ENCODE results near the gene ISOC2. TPM values are rescaled to one million over a fixed set of nuclear protein-coding genes. Genes with fewer than 3 reads are reported as not detected.
A peak's percentile ranks its signal among the peaks of the same experiment; 100 is the strongest.

ISOC2 gene
- total and polyA plus RNA-seq, 9 of the 15 experiments (the other 6 are each of a cell fraction or from before 2014, with no cell fraction given): 1.2 to 229 (median 58.3) TPM

- TF ChIP-seq MGA (IDR thresholded peaks at IDR 0.05) (peak; percentile 100), RFX5 (IDR thresholded peaks at IDR 0.05; ENCODE audit: low read depth, low read length) (no peak), XRCC3 (IDR thresholded peaks at IDR 0.05) (no peak), BRCA1 (IDR thresholded peaks at IDR 0.05) (no peak), BRCA1 (CRISPR knock-in tag; IDR thresholded peaks at IDR 0.05) (no peak), UBTF (IDR thresholded peaks at IDR 0.05; ENCODE audit: borderline replicate concordance in 1 of 2, low read depth in 2 of 2, low read length in 2 of 2) (no peak), KLF13 (tag; IDR thresholded peaks at IDR 0.05; ENCODE audit: borderline replicate concordance, low read depth) (peak; percentile 77; the same call in 1 of the 2 replicates), TAF7 (tag; IDR thresholded peaks at IDR 0.05) (0 out of 2 replicates have a peak, but pooled peaks have one; percentile 12), NFRKB (IDR thresholded peaks at IDR 0.05; ENCODE audit: low read depth) (peak; percentile 76), ID3 (CRISPR knock-in tag; IDR thresholded peaks at IDR 0.05) (no peak), ID3 (tag; IDR thresholded peaks at IDR 0.05) (peak; percentile 94), GATAD2A (IDR thresholded peaks at IDR 0.05) (peak; percentile 29; the same call in 1 of the 2 replicates), NBN (IDR thresholded peaks at IDR 0.05; ENCODE audit: low read depth) (peak; percentile 50; the same call in 1 of the 2 replicates), PURB (CRISPR knock-in tag; IDR thresholded peaks at IDR 0.05; ENCODE audit: low read depth) (no peak), ZNF699 (CRISPR knock-in tag; IDR thresholded peaks at IDR 0.05; ENCODE audit: insufficient replicate concordance) (no peak)
Observed at GRCh38 chr19:55476100-55476775, 14.8 kb upstream of the ISOC2 start, which contains the start of gene ZNF628 (continued).
